Left lung (tissue), 14 donors: ENCODE results near the gene DCAF17. TPM values are rescaled to one million over a fixed set of nuclear protein-coding genes. Genes with fewer than 3 reads are reported as not detected.
A peak's percentile ranks its signal among the peaks of the same experiment; 100 is the strongest.

Experiments
- ATAC-seq: fragments of 200-7000 bp; cut with Tn5 transposase; one replicate; pipeline ENCODE4 v1.9.1; 2020; ENCODE audit warnings: moderate library complexity
- DNase-seq, 4 donors: peaks; one replicate each; pipeline ENCODE4 v3.0.0-alpha.2; 2013 to 2020
- H3K27ac ChIP-seq, 2 donors: fragments of 200-600 bp; sonication (generic) in 1 of 2; one replicate each; pipeline versions ENCODE4 v1.5.0 to v1.8.0; 2020 to 2021
- H3K27me3 ChIP-seq, 2 donors: fragments of 200-600 bp; sonication (generic) in 1 of 2; one replicate each; pipeline versions ENCODE4 v1.5.0 to v1.8.0; 2020 to 2021
- H3K36me3 ChIP-seq, 2 donors: fragments of 200-600 bp; sonication (generic) in 1 of 2; one replicate each; pipeline versions ENCODE4 v1.5.0 to v1.8.0; 2020 to 2021
- H3K4me1 ChIP-seq, 2 donors: fragments of 200-600 bp; one replicate each; pipeline ENCODE4 v1.8.0; 2021
- H3K4me3 ChIP-seq, 2 donors: fragments of 200-600 bp; sonication (generic) in 1 of 2; one replicate each; pipeline versions ENCODE4 v1.5.0 to v1.8.0; 2020 to 2021; ENCODE audit warnings: mild to moderate bottlenecking in 1 of 2
- H3K9me3 ChIP-seq, 2 donors: fragments of 200-600 bp; sonication (generic) in 1 of 2; one replicate each; pipeline versions ENCODE4 v1.5.0 to v1.8.0; 2020 to 2021
- CTCF ChIP-seq, 2 donors: fragments of 200-600 bp; sonication (generic) in 1 of 2; IDR thresholded peaks; one replicate each; pipeline versions ENCODE4 v1.5.0 to v1.8.0; 2021; ENCODE audit warnings: antibody characterized with exemption in 2 of 2
- intact Hi-C, 2 donors: fragments of 100-400 bp; cut with DNase I; formaldehyde crosslinking; loops; one replicate each; pipeline versions ENCODE4 v1.11.2 to v1.14.2; 2022
- long read RNA-seq, 12 donors: library from polyadenylated mRNA in 2 of 12; unstranded in 2 of 12; transcript quantifications; one replicate each; pipeline ENCODE4 v2.0.0 and lab custom pipeline, GENCODE V29; 2019 to 2026
- polyA plus RNA-seq, 6 donors: library from polyadenylated mRNA; unstranded; fragments of 120-200 nt; gene quantifications; one replicate each; pipeline ENCODE4 v1.2.1, GENCODE V29; 2013; ENCODE audit not compliant: insufficient read length in 6 of 6
- total RNA-seq, 2 donors: library from RNA; stranded (reverse); fragmentation: NEBNext Ultra II Directional; extraction: Animal tissue kit (Norgen Biotek cat#: 25700); gene quantifications; one replicate each; pipeline ENCODE4 v1.2.1, GENCODE V29; 2021
- donor health status: DM: no; HTN: yes; CAD: no.
- donor health status: DM: no; HTN: no; CAD: no.

DCAF17 gene
- total RNA-seq = 10 to 100 TPM; 14.2 to 18.7 TPM
- polyA plus RNA-seq = 10 to 100 TPM; 27.3 to 36.7 (median 28.9) TPM
- long read RNA-seq, donor 1, full-length matches to known transcripts = 2 of 2 reads
- long read RNA-seq, donor 1, partial matches to known transcripts = 0 of 2 reads
- long read RNA-seq, donor 1, other reads (novel, unspliced or antisense) = 0 of 2 reads
- long read RNA-seq, donor 2, partial matches to known transcripts = 0 of 4 reads
- long read RNA-seq, donor 2, other reads (novel, unspliced or antisense) = 0 of 4 reads
- long read RNA-seq, donor 3, partial matches to known transcripts = 0 of 1 reads
- long read RNA-seq, donor 3, other reads (novel, unspliced or antisense) = 0 of 1 reads
- long read RNA-seq, donor 4, partial matches to known transcripts = 1 of 2 reads
- long read RNA-seq, donor 4, other reads (novel, unspliced or antisense) = 1 of 2 reads
- long read RNA-seq, donor 5, partial matches to known transcripts = 0 of 2 reads
- long read RNA-seq, donor 5, other reads (novel, unspliced or antisense) = 0 of 2 reads
- long read RNA-seq, donor 6, partial matches to known transcripts = 0 of 1 reads
- long read RNA-seq, donor 6, other reads (novel, unspliced or antisense) = 0 of 1 reads
- long read RNA-seq, donor 7, partial matches to known transcripts = 0 of 1 reads
- long read RNA-seq, donor 7, other reads (novel, unspliced or antisense) = 0 of 1 reads
- long read RNA-seq, donor 8 = 0 reads
- long read RNA-seq, donor 9 = 0 reads
- long read RNA-seq, donor 10, partial matches to known transcripts = 0 of 1 reads
- long read RNA-seq, donor 10, other reads (novel, unspliced or antisense) = 1 of 1 reads
- long read RNA-seq, donor 11, full-length matches to known transcripts = 1 of 1 reads
- long read RNA-seq, donor 11, partial matches to known transcripts = 0 of 1 reads
- long read RNA-seq, donor 11, other reads (novel, unspliced or antisense) = 0 of 1 reads
- long read RNA-seq, donor 12, partial matches to known transcripts = 0 of 2 reads
- long read RNA-seq, donor 12, other reads (novel, unspliced or antisense) = 0 of 2 reads

GRCh38 chr2:171434013-171434989 is at the start of gene DCAF17:
DCAF17 (plus strand) TSS chr2:171434226; CDS start chr2:171434578, 352 bp downstream.
- intact Hi-C loops = no loop called here
- peak in 1 of 2 donors; percentile 31 for TF ChIP-seq CTCF (IDR thresholded peaks at IDR 0.05)
- peaks cover 5 to 24% of the 10 kb centered on the region in 2 donors for H3K4me1 ChIP-seq
- ATAC-seq (peak; percentile 98), DNase-seq (peak; percentile 89 to 99 (median 97))
- peaks cover 0 to 8% of the 10 kb centered on the region in 2 donors for H3K36me3 ChIP-seq
- H3K27ac ChIP-seq = peak within 1 kb of the TSS; percentile 96 to 98
- H3K9me3 ChIP-seq = peaks cover 0 to 10% of the 10 kb centered on the region in 2 donors
- peak within 1 kb of the TSS; percentile 58 to 75 for H3K4me3 ChIP-seq
- no peaks in the 10 kb centered on the region for H3K27me3 ChIP-seq

- H3K36me3 ChIP-seq = peaks cover 0 to 7% of the 10 kb centered on the region in 2 donors
- H3K27ac ChIP-seq = no peak overlapping the region
- no peak for TF ChIP-seq CTCF (IDR thresholded peaks at IDR 0.05)
- ATAC-seq (no peak), DNase-seq (no peak)
- peaks cover 0 to 6% of the 10 kb centered on the region in 2 donors for H3K9me3 ChIP-seq
- no peaks in the 10 kb centered on the region for H3K4me1 ChIP-seq
- intact Hi-C loops = no loop called here
- H3K27me3 ChIP-seq = no peaks in the 10 kb centered on the region
- H3K4me3 ChIP-seq = no peak overlapping the region
Measured at GRCh38 chr2:171386627-171387026, 47.4 kb upstream of the DCAF17 start.

GRCh38 chr2:171387052-171387451 is 47.0 kb upstream of the DCAF17 start:
- no peaks in the 10 kb centered on the region for H3K27me3 ChIP-seq
- no peaks in the 10 kb centered on the region for H3K4me1 ChIP-seq
- ATAC-seq = no peak
- H3K36me3 ChIP-seq = peaks cover 0 to 7% of the 10 kb centered on the region in 2 donors
- no peak for TF ChIP-seq CTCF (IDR thresholded peaks at IDR 0.05)
- H3K9me3 ChIP-seq = peaks cover 0 to 3% of the 10 kb centered on the region in 2 donors
- intact Hi-C loops = no loop called here
- H3K4me3 ChIP-seq = no peak overlapping the region
- DNase-seq = no peak
- no peak overlapping the region for H3K27ac ChIP-seq

GRCh38 chr2:171389325-171389724 is 44.7 kb upstream of the DCAF17 start:
- Histone ChIP-seq H3K9me3 (no peaks in the 10 kb centered on the region), H3K27me3 (no peaks in the 10 kb centered on the region), H3K36me3 (no peaks in the 10 kb centered on the region), H3K4me3 (no peak overlapping the region), H3K27ac (no peak overlapping the region), H3K4me1 (no peaks in the 10 kb centered on the region)
- no peak for DNase-seq
- no peak for TF ChIP-seq CTCF (IDR thresholded peaks at IDR 0.05)
- ATAC-seq = no peak
- intact Hi-C loops = no loop called here
